Loucy (cell line): ENCODE data around the gene ST8SIA1.

ENCODE experiments used
- EZH2phosphoT487 ChIP-seq: fragments of 200-600 bp; IDR thresholded peaks from 2 replicates; pipeline ENCODE4 v1.6.1; 2018; ENCODE audit warnings: antibody characterized with exemption, mild to moderate bottlenecking, moderate library complexity, borderline replicate concordance
- TF ChIP-seq, protein P1 (sequence below): fragments of 200-600 bp; sonication (generic); conservative IDR thresholded peaks from 2 replicates; pipeline ENCODE4 v1.5.1; 2014; ENCODE audit warnings: mild to moderate bottlenecking, antibody characterized with exemption, low read length

GRCh38 chr12:22329621-22330020, 4.9 kb downstream of the ST8SIA1 start:
- TF ChIP-seq, protein P1, sequence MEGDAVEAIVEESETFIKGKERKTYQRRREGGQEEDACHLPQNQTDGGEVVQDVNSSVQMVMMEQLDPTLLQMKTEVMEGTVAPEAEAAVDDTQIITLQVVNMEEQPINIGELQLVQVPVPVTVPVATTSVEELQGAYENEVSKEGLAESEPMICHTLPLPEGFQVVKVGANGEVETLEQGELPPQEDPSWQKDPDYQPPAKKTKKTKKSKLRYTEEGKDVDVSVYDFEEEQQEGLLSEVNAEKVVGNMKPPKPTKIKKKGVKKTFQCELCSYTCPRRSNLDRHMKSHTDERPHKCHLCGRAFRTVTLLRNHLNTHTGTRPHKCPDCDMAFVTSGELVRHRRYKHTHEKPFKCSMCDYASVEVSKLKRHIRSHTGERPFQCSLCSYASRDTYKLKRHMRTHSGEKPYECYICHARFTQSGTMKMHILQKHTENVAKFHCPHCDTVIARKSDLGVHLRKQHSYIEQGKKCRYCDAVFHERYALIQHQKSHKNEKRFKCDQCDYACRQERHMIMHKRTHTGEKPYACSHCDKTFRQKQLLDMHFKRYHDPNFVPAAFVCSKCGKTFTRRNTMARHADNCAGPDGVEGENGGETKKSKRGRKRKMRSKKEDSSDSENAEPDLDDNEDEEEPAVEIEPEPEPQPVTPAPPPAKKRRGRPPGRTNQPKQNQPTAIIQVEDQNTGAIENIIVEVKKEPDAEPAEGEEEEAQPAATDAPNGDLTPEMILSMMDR: no peak
- TF ChIP-seq EZH2phosphoT487: no peak
